KOPT-K1 (cell line): Measurements from ENCODE around the gene TACC2.

Experiments used
- H3K27ac ChIP-seq: fragments of 200-600 bp; sonication (generic); 2 replicates; pipeline ENCODE4 v1.5.1; 2016; ENCODE audit warnings: antibody characterized with exemption, mild to moderate bottlenecking, low read depth, low read length; ENCODE audit not compliant: poor library complexity, severe bottlenecking
- H3K36me3 ChIP-seq: fragments of 200-600 bp; sonication (generic); 2 replicates; pipeline ENCODE4 v1.5.1; 2017; ENCODE audit warnings: antibody characterized with exemption, mild to moderate bottlenecking, low read length, moderate library complexity; ENCODE audit not compliant: insufficient read depth
- H3K9me3 ChIP-seq: fragments of 200-600 bp; sonication (generic); 2 replicates; pipeline ENCODE4 v1.5.1; 2017; ENCODE audit warnings: antibody characterized with exemption, low read length, mild to moderate bottlenecking; ENCODE audit not compliant: insufficient read depth, poor library complexity, severe bottlenecking

Gene TACC2

DNA sequence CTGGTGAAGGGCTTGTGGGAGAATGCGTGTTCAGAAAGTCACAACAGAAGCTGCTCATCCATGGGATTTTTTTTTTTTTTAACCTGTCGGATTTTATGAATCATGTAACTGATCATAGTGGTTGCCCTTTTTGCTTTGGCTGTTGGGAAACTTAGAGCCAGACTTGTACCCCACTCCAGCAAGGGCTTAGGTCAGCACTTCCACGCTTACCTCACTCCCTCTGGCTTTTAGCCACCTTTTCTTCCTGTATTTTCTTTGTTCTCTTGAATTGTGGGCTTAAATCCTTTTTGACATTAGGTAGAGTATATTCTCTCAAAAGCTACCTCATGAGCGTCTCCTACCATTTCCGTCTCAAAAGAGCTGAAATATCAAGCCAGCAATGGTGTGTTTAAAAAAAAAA is 168.5 kb downstream of the TACC2 start:
- Histone ChIP-seq H3K27ac (no peak overlapping the region), H3K9me3 (no peaks in the 10 kb centered on the region), H3K36me3 (no peaks in the 10 kb centered on the region)

DNA sequence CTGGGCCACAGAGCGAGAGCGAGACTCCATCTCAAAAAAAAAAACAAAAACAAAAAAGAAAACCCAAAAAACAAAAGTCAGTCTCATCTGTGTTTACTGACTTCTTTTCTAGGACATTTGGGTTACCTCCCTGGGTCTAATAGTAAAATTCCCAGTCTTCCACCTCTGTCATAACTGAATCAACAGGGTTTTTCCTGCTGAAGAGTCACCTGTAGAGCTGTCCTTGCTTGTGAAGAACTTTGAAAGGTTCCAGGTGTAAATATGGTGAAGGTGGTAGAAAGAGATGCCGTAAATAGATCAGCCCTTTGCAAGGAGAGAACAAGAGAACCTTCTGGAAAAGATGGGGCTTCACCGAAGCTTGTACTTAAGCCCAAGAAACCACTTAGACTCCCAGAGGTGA is 169.4 kb downstream of the TACC2 start:
- Histone ChIP-seq H3K36me3 (no peaks in the 10 kb centered on the region), H3K27ac (no peak overlapping the region), H3K9me3 (no peaks in the 10 kb centered on the region)

DNA sequence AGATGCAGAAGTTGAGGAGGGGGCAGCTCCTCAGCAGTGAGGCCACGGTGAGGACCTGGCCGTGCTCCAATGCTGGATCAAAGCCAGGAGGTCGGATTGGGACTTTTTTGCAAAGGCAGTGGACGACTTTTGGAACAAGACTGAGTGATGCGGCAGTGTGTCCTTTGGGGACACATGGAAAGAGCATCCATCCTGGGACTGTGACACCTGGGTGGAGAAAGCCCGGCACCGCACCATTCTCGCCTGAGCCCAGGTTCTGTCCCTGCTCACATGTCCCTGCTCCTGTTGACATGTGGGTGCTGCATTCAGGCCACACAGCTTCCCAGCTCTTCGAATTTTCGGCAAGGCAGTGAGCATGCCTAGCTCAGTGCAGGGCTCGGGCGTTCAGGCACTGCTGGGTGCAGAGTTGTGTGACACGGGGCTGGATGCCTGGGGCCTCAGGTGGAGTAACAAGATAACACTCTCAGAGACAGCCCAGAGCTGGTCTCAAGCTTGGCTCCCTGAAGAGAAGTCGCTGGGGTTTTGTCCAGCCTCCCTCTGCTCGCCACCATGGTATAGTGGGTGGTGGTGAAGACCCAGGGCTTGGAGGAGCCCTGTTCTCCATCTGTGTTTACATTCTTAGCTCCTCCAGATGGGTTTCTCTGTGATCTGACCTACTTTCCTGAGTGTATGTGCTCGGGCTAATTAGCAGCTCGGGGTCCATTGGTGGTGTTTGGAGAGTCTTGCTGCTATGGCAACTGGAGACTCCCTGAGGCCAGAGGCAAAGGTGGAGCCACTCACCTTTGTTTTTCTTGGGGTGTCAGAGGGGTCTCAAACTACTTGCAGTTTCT is 170.4 kb downstream of the TACC2 start:
- H3K27ac ChIP-seq: no peak overlapping the region
- no peaks in the 10 kb centered on the region for H3K36me3 ChIP-seq
- H3K9me3 ChIP-seq: peaks cover under 1% of the 10 kb centered on the region

DNA sequence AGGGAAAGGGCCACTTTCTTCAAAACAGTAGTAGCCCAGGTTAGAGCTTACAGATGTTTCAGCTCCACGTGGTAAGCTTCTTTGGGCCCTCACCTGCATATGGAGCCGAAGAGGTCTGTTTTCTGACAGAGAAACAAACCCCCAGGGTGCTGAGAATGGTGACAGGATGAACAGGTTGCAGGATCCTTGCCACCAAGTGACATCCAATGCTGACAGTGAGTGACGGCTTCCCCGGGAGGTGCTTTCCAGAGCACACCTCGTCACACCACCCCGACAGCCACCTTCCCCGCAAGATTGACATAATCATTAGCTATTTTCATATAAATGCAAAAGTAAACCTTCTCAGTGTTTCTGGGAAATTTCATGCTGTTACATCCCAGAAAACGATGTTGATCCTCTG is 172.8 kb downstream of the TACC2 start:
- Histone ChIP-seq H3K27ac (no peak overlapping the region), H3K36me3 (no peaks in the 10 kb centered on the region), H3K9me3 (peaks cover 5% of the 10 kb centered on the region)

DNA sequence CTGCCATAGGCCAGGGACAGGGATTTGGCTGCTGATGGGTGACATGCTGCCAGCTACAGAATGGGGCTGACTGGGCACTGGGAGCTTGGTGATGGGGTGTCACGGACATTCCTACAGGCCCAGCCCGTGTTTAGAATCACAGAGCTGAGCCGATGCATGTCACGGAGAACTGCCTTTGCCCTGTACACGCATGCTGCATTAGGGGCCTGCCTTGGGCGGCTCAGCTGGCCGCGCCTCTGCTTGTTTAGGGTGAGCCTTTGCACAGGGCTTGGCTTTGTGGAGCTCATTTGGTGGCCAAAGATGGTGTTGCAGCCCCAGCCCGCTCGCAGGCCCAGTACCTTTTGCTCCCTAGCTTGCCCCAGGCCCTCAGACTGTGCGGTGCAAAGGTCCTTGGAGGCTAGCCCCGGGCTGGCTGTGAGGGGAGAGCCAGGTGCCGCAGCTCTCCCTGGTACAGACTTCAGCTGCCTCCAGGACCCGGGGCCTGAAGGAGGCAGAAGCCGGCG is 173.8 kb downstream of the TACC2 start:
- peaks cover 5% of the 10 kb centered on the region for H3K9me3 ChIP-seq
- H3K36me3 ChIP-seq: no peaks in the 10 kb centered on the region
- H3K27ac ChIP-seq: no peak overlapping the region

GRCh38 chr10:122163174-122164022 is 174.4 kb downstream of the TACC2 start:
- H3K9me3 ChIP-seq: peaks cover 5% of the 10 kb centered on the region
- H3K36me3 ChIP-seq: no peaks in the 10 kb centered on the region
- no peak overlapping the region for H3K27ac ChIP-seq

DNA sequence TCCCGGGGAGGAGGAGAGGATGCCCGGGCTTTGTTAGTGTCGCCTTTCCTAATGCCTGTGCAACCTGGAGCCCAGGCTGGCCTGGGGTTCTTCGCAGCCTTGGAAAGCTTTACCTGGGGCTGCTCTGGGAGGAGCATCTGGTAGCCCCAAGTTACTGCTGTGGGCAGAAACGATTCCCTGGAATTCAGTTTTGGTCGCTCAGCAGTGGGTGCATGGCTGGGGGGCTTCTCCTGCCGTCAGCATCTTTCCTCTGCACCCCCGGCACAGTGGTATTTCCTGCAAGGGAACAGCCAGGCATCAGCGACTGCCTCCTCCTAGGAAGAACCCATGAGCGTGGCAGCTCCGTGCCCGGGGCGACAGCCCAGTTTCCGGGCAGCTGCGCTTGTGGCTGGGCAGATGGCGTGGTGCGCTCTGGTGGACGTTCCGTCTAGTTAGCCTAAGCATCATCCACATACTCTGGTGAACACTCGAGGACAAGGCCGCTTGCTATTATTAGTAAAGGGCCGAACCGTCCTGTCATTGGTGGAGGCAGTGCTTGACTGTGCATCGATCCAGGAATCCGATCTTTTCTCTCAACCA is 175.1 kb downstream of the TACC2 start:
- H3K36me3 ChIP-seq: no peaks in the 10 kb centered on the region
- H3K27ac ChIP-seq: no peak overlapping the region
- H3K9me3 ChIP-seq: peaks cover 5% of the 10 kb centered on the region

DNA sequence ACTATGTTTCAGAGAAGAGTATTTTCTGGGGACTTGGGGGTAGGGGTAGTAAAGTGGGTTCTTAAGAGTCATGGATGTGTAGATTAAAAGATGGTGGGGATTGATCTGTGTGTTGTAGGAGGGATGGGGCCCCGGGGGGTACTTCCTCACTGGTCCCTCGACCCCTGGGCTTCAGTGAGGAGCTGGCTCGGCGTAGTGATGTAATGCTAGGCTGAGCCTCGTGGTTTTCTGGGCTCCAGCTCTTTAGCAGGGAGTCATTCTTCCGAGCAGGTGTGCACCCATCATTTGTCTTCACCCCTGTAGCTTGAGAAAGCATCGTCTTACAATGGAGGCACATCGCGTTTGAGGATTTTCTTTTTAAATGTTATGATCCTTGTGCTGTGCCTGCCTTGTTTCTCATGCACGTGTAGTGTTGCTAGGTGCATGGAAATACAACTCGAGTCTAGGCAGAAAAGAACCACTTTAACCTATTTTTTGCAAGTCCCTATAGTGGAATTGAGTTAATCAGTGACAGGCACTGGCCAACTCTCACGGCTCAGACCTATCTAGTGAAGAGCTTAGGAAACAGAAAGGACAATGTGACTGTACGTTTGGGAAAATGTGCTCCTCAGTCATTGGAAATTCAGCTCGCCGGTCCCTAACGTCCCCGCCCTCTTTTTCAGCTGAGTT is 176.0 kb downstream of the TACC2 start:
- Histone ChIP-seq H3K27ac (no peak overlapping the region), H3K9me3 (peaks cover 5% of the 10 kb centered on the region), H3K36me3 (no peaks in the 10 kb centered on the region)

DNA sequence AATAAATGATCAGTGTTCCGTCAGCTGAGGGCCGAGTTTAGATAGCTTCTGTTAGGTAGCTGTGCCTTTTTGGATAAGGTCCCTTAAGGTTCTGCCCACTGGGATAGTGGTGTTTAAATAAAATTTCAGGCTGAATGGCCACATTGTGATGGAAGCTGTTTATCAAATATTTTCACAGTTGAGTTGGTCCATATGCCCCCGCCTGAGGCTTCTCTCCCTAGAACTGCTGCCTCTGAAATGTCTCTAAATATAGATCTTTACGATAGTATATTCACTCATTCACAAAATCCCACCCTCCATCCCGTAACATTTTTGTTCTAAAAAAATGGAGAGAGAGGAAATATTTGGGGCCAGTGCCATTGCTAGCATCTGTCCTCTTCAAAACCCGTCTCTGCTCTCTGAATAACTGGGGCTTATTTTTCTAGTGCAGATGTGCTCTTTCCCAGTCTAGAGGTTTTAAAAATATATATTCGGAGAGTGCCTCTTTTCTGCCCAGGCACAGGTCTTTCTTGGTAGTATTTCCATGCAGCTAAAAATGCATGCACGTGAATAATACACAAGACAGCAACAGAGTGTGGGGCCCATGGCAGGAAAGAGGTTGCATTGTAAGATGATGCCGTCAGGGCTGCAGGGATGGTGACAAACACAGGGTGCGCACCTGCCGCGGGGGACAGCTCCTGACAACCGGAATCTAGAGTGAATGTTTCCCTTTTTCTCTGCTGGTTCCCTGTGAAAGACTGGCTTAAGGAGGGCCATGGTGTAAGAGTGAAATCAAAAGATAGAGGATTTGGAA is 176.7 kb downstream of the TACC2 start:
- Histone ChIP-seq H3K9me3 (peaks cover 5% of the 10 kb centered on the region), H3K36me3 (no peaks in the 10 kb centered on the region), H3K27ac (no peak overlapping the region)

DNA sequence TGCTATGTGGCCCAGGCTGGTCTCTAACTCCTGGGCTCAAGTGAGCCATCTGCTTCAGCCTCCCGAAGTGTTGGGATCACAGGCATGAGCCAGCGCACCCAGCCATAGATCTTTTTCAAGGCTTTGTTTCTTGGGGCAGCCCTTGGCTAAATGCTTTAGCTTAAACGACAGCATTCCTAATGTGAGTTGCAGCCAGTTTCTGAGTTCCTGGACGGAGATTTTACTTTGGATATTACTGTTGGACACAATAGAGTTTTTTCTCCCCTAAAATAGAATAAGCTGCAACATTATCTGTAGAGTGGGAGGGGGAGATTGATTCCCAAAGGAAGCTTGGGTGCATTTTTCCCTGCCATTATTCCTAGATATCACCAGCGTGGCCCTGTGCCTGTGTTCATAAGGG is 179.1 kb downstream of the TACC2 start:
- Histone ChIP-seq H3K27ac (no peak overlapping the region), H3K36me3 (no peaks in the 10 kb centered on the region), H3K9me3 (peaks cover 5% of the 10 kb centered on the region)

DNA sequence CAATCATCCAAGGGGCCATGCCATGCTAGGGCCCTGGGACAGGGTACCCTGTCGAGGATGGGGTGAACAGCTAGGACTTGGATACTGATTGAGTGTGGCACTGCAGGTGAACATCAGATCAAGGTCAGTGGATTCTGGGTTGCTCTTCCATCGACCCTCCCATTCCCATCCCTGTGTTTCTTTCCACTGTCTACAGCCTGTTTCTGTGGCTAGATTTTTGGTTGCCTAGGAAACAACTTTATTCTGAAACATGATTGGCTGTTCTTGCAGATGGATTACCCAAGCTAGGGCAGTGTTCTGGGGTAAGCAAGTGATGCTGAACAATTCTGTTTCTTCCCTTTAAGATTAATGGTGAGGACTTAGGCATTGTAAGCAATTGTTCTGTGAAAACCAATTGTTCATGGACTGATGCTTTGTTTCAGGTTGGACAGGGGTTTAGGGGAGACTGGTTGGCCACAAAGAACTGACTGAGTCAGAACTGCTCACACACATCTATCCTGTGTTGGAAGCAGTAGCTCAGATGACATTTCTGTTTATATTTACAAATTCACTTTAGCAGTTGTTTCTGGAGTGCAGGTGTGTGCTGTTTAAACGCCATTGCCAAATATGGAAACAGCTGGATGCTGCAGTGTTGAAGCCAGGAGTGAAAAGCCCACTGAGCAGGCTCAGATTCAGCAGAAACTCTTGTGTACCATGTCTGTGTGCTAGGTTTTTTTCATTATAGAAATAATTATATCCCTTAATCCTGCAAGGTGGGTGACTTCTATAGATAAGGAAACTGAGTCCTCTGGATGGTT is 179.8 kb downstream of the TACC2 start:
- no peaks in the 10 kb centered on the region for H3K36me3 ChIP-seq
- H3K9me3 ChIP-seq: peaks cover 5% of the 10 kb centered on the region

DNA sequence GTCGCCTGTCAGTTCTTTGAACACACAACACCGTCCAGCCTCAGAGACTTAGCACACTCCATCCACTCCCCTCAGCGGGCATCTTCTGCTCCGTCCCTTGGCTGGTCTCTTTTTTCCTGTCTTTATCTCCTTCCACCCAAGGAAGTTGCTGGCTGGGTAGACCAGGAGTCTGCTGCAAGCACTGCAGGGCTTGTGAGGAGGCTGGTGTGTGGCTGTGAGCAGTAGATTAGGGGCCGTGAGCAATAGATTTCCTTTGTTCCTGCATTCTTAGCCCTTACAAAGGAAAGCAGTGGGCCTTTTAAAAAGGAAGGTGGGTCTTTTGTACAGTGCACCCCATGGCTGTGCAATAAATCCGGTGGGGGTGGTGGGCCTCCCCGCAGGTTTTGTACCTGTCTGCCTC is 181.8 kb downstream of the TACC2 start:
- no peaks in the 10 kb centered on the region for H3K36me3 ChIP-seq
- no peak overlapping the region for H3K27ac ChIP-seq
- H3K9me3 ChIP-seq: no peaks in the 10 kb centered on the region

More for the DNA sequence above, 179.8 kb downstream of the TACC2 start:
- H3K27ac ChIP-seq: no peak overlapping the region

DNA sequence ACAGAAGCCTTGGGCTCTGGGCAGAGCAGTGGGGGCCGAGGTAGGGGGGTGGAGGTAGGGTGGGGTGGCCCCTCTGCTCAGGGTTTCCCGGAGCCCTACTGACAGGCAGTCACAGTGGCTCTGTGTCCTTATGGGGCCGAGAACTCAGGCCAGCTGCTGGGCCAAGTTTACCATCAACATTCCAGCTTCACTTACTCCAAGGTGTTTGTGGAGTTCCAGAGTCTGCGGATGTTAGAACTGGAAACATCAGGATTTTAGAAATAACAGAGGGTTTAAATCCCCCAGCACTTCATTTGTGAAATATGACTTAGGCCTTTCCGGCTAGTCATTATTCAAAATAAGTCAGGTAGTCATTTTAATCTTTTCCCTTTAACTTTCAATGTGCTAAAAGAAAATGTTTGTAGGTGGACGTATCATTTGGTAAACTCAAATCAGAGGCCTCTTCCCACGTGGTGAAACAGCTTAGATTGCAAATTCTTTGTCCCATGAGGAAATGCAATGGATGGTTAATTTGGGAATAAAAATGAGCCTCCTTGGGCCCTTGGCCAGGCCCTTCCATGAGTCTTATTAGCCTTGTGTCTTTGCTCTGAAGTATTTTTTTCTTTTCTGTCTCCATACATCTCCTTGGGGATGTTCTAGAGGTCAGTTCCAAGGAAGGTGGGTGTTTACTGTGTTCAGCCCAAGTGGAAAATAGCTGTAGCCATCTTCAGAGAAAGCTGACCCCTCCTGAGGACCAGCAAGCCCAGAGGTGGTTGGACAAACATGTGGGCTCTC is 182.5 kb downstream of the TACC2 start:
- H3K27ac ChIP-seq: no peak overlapping the region
- H3K36me3 ChIP-seq: no peaks in the 10 kb centered on the region
- no peaks in the 10 kb centered on the region for H3K9me3 ChIP-seq
